Activated CD4-positive, alpha-beta memory T cell treated with anti-CD3 and anti-CD28 coated beads, Interleukin-2, amount 10 ng/mL, durations not matched to agents 7 days and 5 days (primary cell): ENCODE results near the gene CFAP97D1. TPM values are rescaled to one million over a fixed set of nuclear protein-coding genes. Genes with fewer than 3 reads are reported as not detected.

Experiments
- CTCF ChIA-PET: fragments of 350-600 bp; sonication (Branson Sonifier 250); formaldehyde crosslinking; loops from one replicate; lab custom pipeline; 2021; ENCODE audit warnings: antibody characterized with exemption, inconsistent platforms; lab: Charles Lee
- POLR2A ChIA-PET: fragments of 350-600 bp; sonication (Branson Sonifier 250); formaldehyde crosslinking; loops from one replicate; lab custom pipeline; 2021; ENCODE audit warnings: antibody characterized with exemption; lab: Charles Lee
- DNase-seq: peaks from one replicate; pipeline ENCODE4 v3.0.0-alpha.2; 2020
- H3K27ac Mint-ChIP-seq: one replicate; pipeline ENCODE4 v1.8.0; 2021; ENCODE audit warnings: mild to moderate bottlenecking, mixed read lengths
- H3K27me3 Mint-ChIP-seq: one replicate; pipeline ENCODE4 v1.8.0; 2021; ENCODE audit warnings: mixed read lengths
- H3K36me3 Mint-ChIP-seq: one replicate; pipeline ENCODE4 v1.8.0; 2021; ENCODE audit warnings: low read depth, mixed read lengths
- H3K4me1 Mint-ChIP-seq: one replicate; pipeline ENCODE4 v1.8.0; 2021; ENCODE audit warnings: mixed read lengths
- H3K4me3 Mint-ChIP-seq: one replicate; pipeline ENCODE4 v1.8.0; 2021; ENCODE audit warnings: mild to moderate bottlenecking, mixed read lengths
- H3K9me3 Mint-ChIP-seq: one replicate; pipeline ENCODE4 v1.8.0; 2021; ENCODE audit warnings: mixed read lengths
- total RNA-seq, 2 experiments: library from RNA; stranded (reverse); gene quantifications; one replicate each; pipeline ENCODE4 v1.2.3, GENCODE V29; 2021

The CFAP97D1 gene
- total RNA-seq, 2 experiments from 2014 or later: not detected

GRCh38 chr17:43825567-43825966, 45.3 kb downstream of the CFAP97D1 start:
- no peak overlapping the region for H3K4me3 Mint-ChIP-seq
- no peaks in the 10 kb centered on the region for H3K9me3 Mint-ChIP-seq
- H3K36me3 Mint-ChIP-seq: no peaks in the 10 kb centered on the region
- CTCF ChIA-PET: no interaction called here
- H3K4me1 Mint-ChIP-seq: no peaks in the 10 kb centered on the region
- H3K27ac Mint-ChIP-seq: no peak overlapping the region
- POLR2A ChIA-PET: no interaction called here
- H3K27me3 Mint-ChIP-seq: peaks cover 4% of the 10 kb centered on the region
- DNase-seq: no peak

GRCh38 chr17:43826206-43826605, 46.0 kb downstream of the CFAP97D1 start:
- ChIA-PET CTCF (interaction anchor here (2.2 kb wide), 1 partner anchor 20 kb away, joined by 6 read pairs; the partner anchor contains the start of gene CD300LG), POLR2A (no interaction called here)
- no peaks in the 10 kb centered on the region for H3K4me1 Mint-ChIP-seq
- H3K27me3 Mint-ChIP-seq: peaks cover 10% of the 10 kb centered on the region
- H3K36me3 Mint-ChIP-seq: no peaks in the 10 kb centered on the region
- no peaks in the 10 kb centered on the region for H3K9me3 Mint-ChIP-seq
- no peak for DNase-seq
- no peak overlapping the region for H3K27ac Mint-ChIP-seq
- H3K4me3 Mint-ChIP-seq: no peak overlapping the region

DNA sequence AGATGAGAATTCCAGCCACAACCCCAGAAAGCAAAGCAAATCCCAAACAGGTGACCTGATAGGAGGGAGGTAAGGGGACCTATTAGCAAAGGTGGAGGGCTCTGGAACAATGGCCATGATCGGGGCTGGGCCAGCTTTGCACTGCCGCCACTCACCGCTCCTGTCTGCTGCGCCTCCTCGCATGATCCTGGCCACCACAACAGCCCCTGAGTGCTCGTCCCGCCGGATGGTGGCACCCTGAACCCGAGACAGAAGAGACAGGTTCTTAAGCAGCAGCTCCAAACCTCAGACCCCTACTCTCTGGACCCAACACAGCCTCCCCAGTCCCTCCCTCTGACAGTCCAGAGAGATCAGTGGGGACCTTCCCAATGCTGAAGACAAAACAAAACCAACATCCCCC, 47.4 kb downstream of the CFAP97D1 start:
- POLR2A ChIA-PET: no interaction called here
- H3K27me3 Mint-ChIP-seq: peaks cover 22% of the 10 kb centered on the region
- CTCF ChIA-PET: interaction anchor here (2.2 kb wide), 1 partner anchor 18 kb away, joined by 6 read pairs; the partner anchor contains the start of gene CD300LG
- H3K36me3 Mint-ChIP-seq: no peaks in the 10 kb centered on the region
- H3K9me3 Mint-ChIP-seq: no peaks in the 10 kb centered on the region
- H3K4me1 Mint-ChIP-seq: peaks cover 5% of the 10 kb centered on the region
- no peak for DNase-seq
- H3K4me3 Mint-ChIP-seq: no peak overlapping the region
- no peak overlapping the region for H3K27ac Mint-ChIP-seq

- Mint-ChIP-seq H3K4me3 (no peak overlapping the region), H3K27me3 (peaks cover 37% of the 10 kb centered on the region), H3K36me3 (no peaks in the 10 kb centered on the region), H3K9me3 (no peaks in the 10 kb centered on the region), H3K27ac (no peak overlapping the region), H3K4me1 (peaks cover 11% of the 10 kb centered on the region)
- DNase-seq: no peak
- POLR2A ChIA-PET: no interaction called here
- CTCF ChIA-PET: interaction anchor here (1.2 kb wide), 1 partner anchor 16 kb away, joined by 3 read pairs; no protein-coding TSS in a partner anchor
Measured at GRCh38 chr17:43829738-43830137, 49.5 kb downstream of the CFAP97D1 start.

GRCh38 chr17:43830510-43831140, 50.4 kb downstream of the CFAP97D1 start:
- ChIA-PET CTCF (interaction anchor here (1.2 kb wide), 1 partner anchor 16 kb away, joined by 3 read pairs; no protein-coding TSS in a partner anchor), POLR2A (no interaction called here)
- Mint-ChIP-seq H3K4me1 (peaks cover 11% of the 10 kb centered on the region), H3K36me3 (no peaks in the 10 kb centered on the region), H3K27ac (no peak overlapping the region), H3K4me3 (no peak overlapping the region), H3K9me3 (no peaks in the 10 kb centered on the region), H3K27me3 (peaks cover 42% of the 10 kb centered on the region)
- DNase-seq: no peak

DNA sequence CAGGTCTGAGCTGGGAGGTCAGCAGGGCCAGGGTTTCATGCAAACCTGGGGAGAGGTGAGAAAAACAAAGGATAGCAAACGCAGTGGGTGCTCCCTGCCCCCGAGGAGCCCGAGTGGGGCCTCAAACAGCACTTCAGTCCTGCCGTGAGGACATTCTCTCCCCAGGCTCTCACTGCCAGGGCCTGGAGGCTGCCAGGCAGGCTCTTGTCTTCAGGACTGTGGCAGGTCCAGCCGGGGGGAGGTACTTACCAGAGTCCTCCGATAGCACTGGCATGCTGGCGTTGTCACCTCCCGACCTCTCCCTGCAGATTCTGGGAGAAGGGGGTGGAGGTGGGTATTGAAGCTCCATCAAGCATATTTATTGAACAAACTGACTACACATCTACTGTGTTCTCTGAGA, 51.4 kb downstream of the CFAP97D1 start:
- Mint-ChIP-seq H3K9me3 (no peaks in the 10 kb centered on the region), H3K27me3 (peaks cover 47% of the 10 kb centered on the region), H3K27ac (no peak overlapping the region), H3K4me1 (peaks cover 11% of the 10 kb centered on the region), H3K4me3 (no peak overlapping the region), H3K36me3 (no peaks in the 10 kb centered on the region)
- CTCF ChIA-PET: no interaction called here
- POLR2A ChIA-PET: no interaction called here
- DNase-seq: no peak

GRCh38 chr17:43832168-43832975, 52.1 kb downstream of the CFAP97D1 start:
- ChIA-PET CTCF (no interaction called here), POLR2A (no interaction called here)
- no peaks in the 10 kb centered on the region for H3K9me3 Mint-ChIP-seq
- no peak overlapping the region for H3K27ac Mint-ChIP-seq
- H3K27me3 Mint-ChIP-seq: peaks cover 48% of the 10 kb centered on the region
- H3K4me3 Mint-ChIP-seq: peak overlapping the region; percentile 28
- peaks cover 11% of the 10 kb centered on the region for H3K4me1 Mint-ChIP-seq
- H3K36me3 Mint-ChIP-seq: no peaks in the 10 kb centered on the region
- no peak for DNase-seq

DNA sequence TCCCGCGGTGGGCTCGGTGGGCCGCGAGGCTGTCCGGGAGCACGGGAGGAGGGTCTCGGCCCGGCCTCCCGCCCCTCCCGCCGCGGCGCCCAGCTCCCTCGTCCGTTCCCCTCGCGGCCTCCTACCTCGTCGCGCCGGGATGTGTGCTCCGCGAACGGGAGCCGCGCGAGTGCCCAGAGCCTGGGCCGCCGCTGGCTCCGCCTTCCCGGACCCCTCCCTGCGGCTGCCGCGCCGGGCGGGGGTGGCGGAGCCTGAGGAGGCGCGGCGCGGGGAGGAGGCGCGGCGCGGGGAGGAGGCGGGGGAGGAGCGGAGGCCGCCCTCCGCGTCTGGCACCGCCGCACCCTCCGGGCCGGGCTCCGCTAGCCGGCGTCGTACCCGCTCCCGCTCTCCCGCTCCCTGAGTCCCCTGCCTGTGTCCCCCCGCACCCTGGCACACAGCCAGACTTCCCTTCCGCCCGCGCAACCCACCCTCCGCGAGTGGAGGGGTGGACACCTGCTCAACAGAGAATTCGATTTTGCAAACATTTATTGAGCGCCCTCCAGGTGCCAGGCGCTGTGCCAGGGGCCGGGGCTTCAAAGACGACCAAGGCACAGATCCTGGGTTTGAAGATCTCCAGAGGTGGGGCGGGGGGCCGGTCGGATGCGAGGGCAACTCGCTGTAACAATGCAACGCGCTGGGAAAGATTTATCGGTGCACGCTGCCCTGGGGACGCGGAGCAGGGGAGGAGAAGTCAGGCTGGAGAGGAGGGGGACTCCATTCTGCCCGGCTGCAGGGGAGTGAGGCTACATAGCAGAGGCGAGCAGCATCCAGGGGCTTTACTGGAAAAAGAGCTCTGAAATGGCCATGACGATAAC, 53.0 kb downstream of the CFAP97D1 start, which contains the start of gene MPP3:
Gene MPP3, minus strand, starts transcription at position 171 of the 854 bp plus-strand sequence. CDS start 1,240 bp downstream, outside the sequence.
- POLR2A ChIA-PET: no interaction called here
- Mint-ChIP-seq H3K9me3 (no peaks in the 10 kb centered on the region), H3K36me3 (no peaks in the 10 kb centered on the region), H3K27ac (no peak within 1 kb of the TSS), H3K27me3 (peaks cover 49% of the 10 kb centered on the region), H3K4me1 (peaks cover 11% of the 10 kb centered on the region), H3K4me3 (peak within 1 kb of the TSS; percentile 51)
- CTCF ChIA-PET: interaction anchor here (1.4 kb wide), 1 partner anchor 13 kb away, joined by 5 read pairs; the partner anchor contains the start of gene CD300LG
- peak; percentile 47 for DNase-seq

GRCh38 chr17:43834106-43834505, 53.9 kb downstream of the CFAP97D1 start:
- no peaks in the 10 kb centered on the region for H3K9me3 Mint-ChIP-seq
- ChIA-PET CTCF (interaction anchor here (1.4 kb wide), 1 partner anchor 12 kb away, joined by 5 read pairs; the partner anchor contains the start of gene CD300LG), POLR2A (no interaction called here)
- peaks cover 49% of the 10 kb centered on the region for H3K27me3 Mint-ChIP-seq
- H3K27ac Mint-ChIP-seq: no peak overlapping the region
- H3K4me3 Mint-ChIP-seq: no peak overlapping the region
- no peak for DNase-seq
- no peaks in the 10 kb centered on the region for H3K36me3 Mint-ChIP-seq
- H3K4me1 Mint-ChIP-seq: peaks cover 11% of the 10 kb centered on the region

Other genes with a start within 250 kb of the CFAP97D1 start
- 1 to 10 TPM; 3.6 to 4.0 TPM for gene ETV4, start 234.1 kb upstream of the CFAP97D1 start, total RNA-seq
- 1 to 10 TPM; 4.2 to 4.7 TPM for gene MEOX1, start 118.5 kb upstream of the CFAP97D1 start, total RNA-seq
- not detected for gene SOST, start 21.6 kb upstream of the CFAP97D1 start, total RNA-seq
- 1 to 10 TPM; 8.3 to 8.6 TPM for gene DUSP3, start 1.5 kb upstream of the CFAP97D1 start, total RNA-seq
- not detected for gene MPP3, start 52.7 kb downstream of the CFAP97D1 start, total RNA-seq
- not detected for gene CD300LG, start 66.7 kb downstream of the CFAP97D1 start, total RNA-seq
- gene MPP2, start 127.1 kb downstream of the CFAP97D1 start, total RNA-seq: under 1 TPM; 0.48 to 0.65 TPM
- not detected for gene PPY, start 162.0 kb downstream of the CFAP97D1 start, total RNA-seq
- not detected for gene PYY, start 173.5 kb downstream of the CFAP97D1 start, total RNA-seq
- 1 to 10 TPM; 1.5 TPM for gene NAGS, start 224.2 kb downstream of the CFAP97D1 start, total RNA-seq
- gene TMEM101, start 234.5 kb downstream of the CFAP97D1 start, total RNA-seq: 10 to 100 TPM; 32.2 to 35.5 TPM